ENCODE data around the gene RPRD1B.

- TF ChIP-seq CTCF (IDR thresholded peaks at IDR 0.05) (no peak), ZFX (IDR thresholded peaks at IDR 0.05; ENCODE audit: borderline replicate concordance) (no peak)
Observed at GRCh38 chr20:38063911-38064530, 30.5 kb downstream of the RPRD1B start.
